SK-N-SH (cell line): ENCODE measurements around the gene C16orf74. TPM values are rescaled to one million over a fixed set of nuclear protein-coding genes. Genes with fewer than 3 reads are reported as not detected.

ENCODE experiments used
- CTCF ChIA-PET: fragments of 300-600, 350-600 bp; formaldehyde crosslinking; extraction: SDS; loops from one replicate; lab custom pipeline; 2021; lab: Yijun Ruan, JAX
- POLR2A ChIA-PET: fragments of 350-600 bp; sonication (Branson Sonifier 250); formaldehyde crosslinking; extraction: SDS; loops from one replicate; lab custom pipeline; 2020; ENCODE audit warnings: antibody characterized with exemption, inconsistent platforms; lab: Yijun Ruan, JAX
- DNase-seq: peaks from one replicate; pipeline ENCODE4 v3.0.0; 2012
- H2AFZ ChIP-seq: fragments of 200-600 bp; sonication (generic); 2 replicates; pipeline ENCODE4 v1.8.1; 2016; ENCODE audit warnings: antibody characterized with exemption, mild to moderate bottlenecking, low read depth
- H3F3A ChIP-seq: fragments of 200-600 bp; sonication (generic); replicated peaks from 2 replicates; pipeline ENCODE3; 2016; ENCODE audit warnings: antibody characterized with exemption, mild to moderate bottlenecking; ENCODE audit not compliant: insufficient read depth
- H3K27ac ChIP-seq, 2 experiments: fragments of 200-500 bp in 1 of 2; fragments of 200-600 bp in 1 of 2; sonication (Bioruptor generic) in 1 of 2; sonication (generic), shearing (Covaris generic) in 1 of 2; 2 replicates each; pipeline versions ENCODE4 v1.5.1 to v1.6.1; 2014 to 2016; ENCODE audit warnings: low read depth in 2 of 2, inconsistent platforms in 1 of 2, low read length in 1 of 2, mild to moderate bottlenecking in 1 of 2, mixed read lengths in 1 of 2
- H3K27me3 ChIP-seq: fragments of 200-600 bp; sonication (generic), shearing (Covaris generic); 2 replicates; pipeline ENCODE4 v1.6.1; 2016; ENCODE audit warnings: mixed run types; ENCODE audit not compliant: insufficient read depth
- H3K36me3 ChIP-seq, 2 experiments: fragments of 200-500 bp in 1 of 2; fragments of 200-600 bp in 1 of 2; sonication (Bioruptor generic) in 1 of 2; sonication (generic) in 1 of 2; replicated peaks in 1 of 2; 2 replicates each; pipeline versions ENCODE3 to v1.5.1; 2014 to 2016; ENCODE audit warnings: low read length in 1 of 2, mild to moderate bottlenecking in 1 of 2; ENCODE audit not compliant: insufficient read depth in 2 of 2, control insufficient read depth in 1 of 2
- H3K4me1 ChIP-seq, 2 experiments: fragments of 200-500 bp in 1 of 2; fragments of 200-600 bp in 1 of 2; sonication (Bioruptor generic) in 1 of 2; sonication (generic), shearing (Covaris generic) in 1 of 2; 2 replicates each; pipeline versions ENCODE4 v1.5.1 to v1.6.1; 2014 to 2016; ENCODE audit warnings: low read depth in 1 of 2, low read length in 1 of 2, mixed run types in 1 of 2; ENCODE audit not compliant: insufficient read depth in 2 of 2, control insufficient read depth in 1 of 2
- H3K4me2 ChIP-seq: fragments of 200-600 bp; sonication (generic), shearing (Covaris generic); 2 replicates; pipeline ENCODE4 v1.6.1; 2017; ENCODE audit warnings: mixed run types
- H3K4me3 ChIP-seq, 2 experiments: fragments of 200-500 bp in 1 of 2; fragments of 200-600 bp in 1 of 2; sonication (Bioruptor generic) in 1 of 2; sonication (generic), shearing (Covaris generic) in 1 of 2; 2 replicates each; pipeline versions ENCODE4 v1.5.1 to v1.8.1; 2014 to 2016; ENCODE audit warnings: low read depth in 2 of 2, inconsistent platforms in 1 of 2, low read length in 1 of 2, mild to moderate bottlenecking in 1 of 2, mixed read lengths in 1 of 2, moderate library complexity in 1 of 2
- H3K79me2 ChIP-seq: fragments of 200-600 bp; sonication (generic); 2 replicates; pipeline ENCODE4 v1.8.1; 2017; ENCODE audit warnings: mild to moderate bottlenecking; ENCODE audit not compliant: insufficient read depth
- H3K9ac ChIP-seq: fragments of 200-600 bp; sonication (generic); 2 replicates; pipeline ENCODE4 v1.6.1; 2017; ENCODE audit warnings: mixed run types
- H3K9me2 ChIP-seq: fragments of 200-600 bp; sonication (generic); 2 replicates; pipeline ENCODE4 v1.6.1; 2017; ENCODE audit warnings: mixed run types
- H3K9me3 ChIP-seq: fragments of 200-600 bp; sonication (generic); 2 replicates; pipeline ENCODE4 v1.6.1; 2017; ENCODE audit warnings: mixed run types, mild to moderate bottlenecking, moderate library complexity
- H4K20me1 ChIP-seq: fragments of 200-600 bp; sonication (generic); 2 replicates; pipeline ENCODE4 v1.6.1; 2017; ENCODE audit warnings: mild to moderate bottlenecking, mixed run types; ENCODE audit not compliant: insufficient read depth
- CHD2 ChIP-seq: fragments of 150-350 bp; IDR thresholded peaks from 2 replicates; pipeline ENCODE4 v1.6.1; 2018; ENCODE audit warnings: low read length; ENCODE audit not compliant: partially characterized antibody
- ELF1 ChIP-seq: IDR thresholded peaks from 2 replicates; pipeline ENCODE4 v1.4.0; 2012
- EP300 ChIP-seq, 2 experiments: IDR thresholded peaks; 2 replicates each; pipeline versions ENCODE4 v1.4.0 to v1.6.1; 2012; ENCODE audit warnings: borderline replicate concordance in 1 of 2, low read depth in 1 of 2, low read length in 1 of 2
- EZH2phosphoT487 ChIP-seq: fragments of 200-600 bp; sonication (generic); IDR thresholded peaks from 2 replicates; pipeline ENCODE4 v1.6.1; 2017; ENCODE audit warnings: low read depth, mixed run types, mild to moderate bottlenecking, antibody characterized with exemption, moderate library complexity, borderline replicate concordance
- FOXJ3 ChIP-seq: sonication (generic); formaldehyde crosslinking; IDR thresholded peaks from 2 replicates; pipeline ENCODE4 v1.5.1; 2020; ENCODE audit warnings: mild to moderate bottlenecking, missing genetic modification reagents
- GABPA ChIP-seq: IDR thresholded peaks from 2 replicates; pipeline ENCODE4 v1.4.0; 2012; ENCODE audit warnings: low read depth, mild to moderate bottlenecking
- JUND ChIP-seq: IDR thresholded peaks from 2 replicates; pipeline ENCODE4 v1.4.0; 2012
- MAX ChIP-seq: IDR thresholded peaks from 2 replicates; pipeline ENCODE4 v1.4.0; 2012; ENCODE audit warnings: low read depth
- MEF2A ChIP-seq: IDR thresholded peaks from 2 replicates; pipeline ENCODE4 v1.4.0; 2012; ENCODE audit warnings: low read depth, borderline replicate concordance
- MXI1 ChIP-seq: IDR thresholded peaks from 2 replicates; pipeline ENCODE4 v1.6.1; 2012; ENCODE audit warnings: mild to moderate bottlenecking, low read depth, low read length, improper control_type of control experiment
- NFIC ChIP-seq: IDR thresholded peaks from 2 replicates; pipeline ENCODE4 v1.4.0; 2012; ENCODE audit warnings: borderline replicate concordance
- NRF1 ChIP-seq: IDR thresholded peaks from 2 replicates; pipeline ENCODE4 v1.6.1; 2012; ENCODE audit warnings: low read depth, mild to moderate bottlenecking, low read length
- POLR2AphosphoS5 ChIP-seq: IDR thresholded peaks from 2 replicates; pipeline ENCODE4 v1.6.1; 2012; ENCODE audit warnings: low read depth, low read length
- RAD21 ChIP-seq: IDR thresholded peaks from 2 replicates; pipeline ENCODE4 v1.6.1; 2012; ENCODE audit warnings: mild to moderate bottlenecking, low read length
- RFX5 ChIP-seq: IDR thresholded peaks from 2 replicates; pipeline ENCODE4 v1.6.1; 2012; ENCODE audit warnings: mild to moderate bottlenecking, improper control_type of control experiment, low read length
- RXRA ChIP-seq: IDR thresholded peaks from 2 replicates; pipeline ENCODE4 v1.4.0; 2012; ENCODE audit warnings: low read depth, mild to moderate bottlenecking, borderline replicate concordance
- SIN3A ChIP-seq: IDR thresholded peaks from 2 replicates; pipeline ENCODE4 v1.6.1; 2012; ENCODE audit warnings: low read depth, mild to moderate bottlenecking, low read length, moderate library complexity, borderline replicate concordance
- SMC3 ChIP-seq: IDR thresholded peaks from 2 replicates; pipeline ENCODE4 v1.6.1; 2012; ENCODE audit warnings: low read depth, low read length, improper control_type of control experiment
- ZBTB33 ChIP-seq: IDR thresholded peaks from 2 replicates; pipeline ENCODE4 v1.4.0; 2012; ENCODE audit warnings: low read depth, borderline replicate concordance
- WGBS: methylation state at CpG from one replicate; pipeline ENCODE4 v1.1.6; 2017; ENCODE audit warnings: low lambda C conversion rate; 5-methylcytosine and 5-hydroxymethylcytosine counted together
- polyA plus RNA-seq, 3 experiments: library from polyadenylated mRNA; depleted of rRNA; stranded (reverse); fragments of >200 nt; gene quantifications; 2 replicates each; pipeline ENCODE4 v1.2.3, GENCODE V29; 2012
- TF ChIP-seq, protein P1 (sequence below): fragments of 200-600 bp; sonication (generic); IDR thresholded peaks from 2 replicates; pipeline ENCODE4 v1.6.1; 2017; ENCODE audit warnings: antibody characterized with exemption, mild to moderate bottlenecking, moderate library complexity
- TF ChIP-seq, protein P2 (sequence below): IDR thresholded peaks from 2 replicates; pipeline ENCODE4; 2012

Gene C16orf74
- polyA plus RNA-seq, 1 of the 3 experiments (the other 2 are of a cell fraction) = 27.2 TPM

GRCh38 chr16:85689285-85689949, 61.5 kb downstream of the C16orf74 start:
- H3K4me1 ChIP-seq = peaks cover 0 to 2% of the 10 kb centered on the region in 2 experiments; a peak in 1 of 4 replicates
- CTCF ChIA-PET = interaction anchor here (0.9 to 1.8 kb wide), 5 partner anchors 11 to 32 kb away, joined by 3 to 7 read pairs (median 4); no protein-coding TSS in a partner anchor
- TF ChIP-seq JUND (no peak), EZH2phosphoT487 (no peak), CHD2 (no peak), FOXJ3 (CRISPR knock-in tag) (no peak), SMC3 (no peak)
- TF ChIP-seq, protein P1, sequence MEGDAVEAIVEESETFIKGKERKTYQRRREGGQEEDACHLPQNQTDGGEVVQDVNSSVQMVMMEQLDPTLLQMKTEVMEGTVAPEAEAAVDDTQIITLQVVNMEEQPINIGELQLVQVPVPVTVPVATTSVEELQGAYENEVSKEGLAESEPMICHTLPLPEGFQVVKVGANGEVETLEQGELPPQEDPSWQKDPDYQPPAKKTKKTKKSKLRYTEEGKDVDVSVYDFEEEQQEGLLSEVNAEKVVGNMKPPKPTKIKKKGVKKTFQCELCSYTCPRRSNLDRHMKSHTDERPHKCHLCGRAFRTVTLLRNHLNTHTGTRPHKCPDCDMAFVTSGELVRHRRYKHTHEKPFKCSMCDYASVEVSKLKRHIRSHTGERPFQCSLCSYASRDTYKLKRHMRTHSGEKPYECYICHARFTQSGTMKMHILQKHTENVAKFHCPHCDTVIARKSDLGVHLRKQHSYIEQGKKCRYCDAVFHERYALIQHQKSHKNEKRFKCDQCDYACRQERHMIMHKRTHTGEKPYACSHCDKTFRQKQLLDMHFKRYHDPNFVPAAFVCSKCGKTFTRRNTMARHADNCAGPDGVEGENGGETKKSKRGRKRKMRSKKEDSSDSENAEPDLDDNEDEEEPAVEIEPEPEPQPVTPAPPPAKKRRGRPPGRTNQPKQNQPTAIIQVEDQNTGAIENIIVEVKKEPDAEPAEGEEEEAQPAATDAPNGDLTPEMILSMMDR = no peak
- TF ChIP-seq, all 33 proteins: peak for 0
- Histone ChIP-seq H3K4me3 (peak overlapping the region; percentile 41 to 49; a peak in 3 of 4 replicates), H3K4me2 (peak overlapping the region; percentile 64), H4K20me1 (no peaks in the 10 kb centered on the region), H3K27me3 (no peaks in the 10 kb centered on the region), H3K79me2 (peaks cover 21% of the 10 kb centered on the region; the same call in 1 of the 2 replicates), H3K36me3 (no peaks in the 10 kb centered on the region), H3K27ac (no peak overlapping the region), H3K9me3 (no peaks in the 10 kb centered on the region), H3K9me2 (no peaks in the 10 kb centered on the region), H3F3A (peaks cover 6% of the 10 kb centered on the region), H2AFZ (peak overlapping the region; percentile 93), H3K9ac (no peak overlapping the region)
- 46% methylated on average over 27 of the region's 27 CpGs for WGBS
- POLR2A ChIA-PET = interaction anchor here (0.6 to 1.4 kb wide), 2 partner anchors 13 to 73 kb away, joined by 3 read pairs; no protein-coding TSS in a partner anchor
- no peak for DNase-seq

DNA sequence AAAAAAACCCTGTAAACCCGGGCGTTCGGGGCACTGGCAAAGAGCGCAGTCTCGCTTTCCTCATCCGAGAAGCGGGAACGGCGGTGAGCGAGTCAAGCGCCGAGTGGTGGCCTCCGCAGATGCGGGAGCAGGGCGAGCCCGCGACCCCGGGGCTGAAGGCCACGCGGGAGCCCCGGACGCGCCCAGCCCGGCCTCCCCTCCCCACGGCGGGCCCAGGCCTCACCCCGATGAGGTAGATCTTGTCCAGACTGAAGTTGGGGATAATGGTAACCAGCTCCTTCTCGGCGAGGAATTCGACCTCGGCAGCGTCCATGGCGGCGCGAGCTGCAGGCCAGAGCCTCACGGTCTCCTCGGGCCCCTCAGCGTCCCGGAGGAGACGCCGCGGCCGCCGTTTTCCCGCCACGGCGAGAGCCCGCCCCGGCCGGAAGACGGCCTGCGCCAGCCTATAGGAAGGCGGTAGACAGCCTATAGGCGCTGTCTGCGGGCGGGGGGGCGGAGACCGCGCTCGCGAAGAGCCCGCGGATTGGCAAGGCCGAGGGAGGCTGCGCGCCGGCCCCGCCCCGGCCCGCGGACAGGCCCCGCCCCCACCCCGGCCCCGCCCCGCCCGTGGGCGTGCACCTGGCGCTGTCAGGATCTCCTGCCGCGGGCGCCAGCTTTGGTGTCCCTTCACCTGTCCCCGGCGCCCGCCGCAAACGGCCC, 62.2 kb downstream of the C16orf74 start, which contains the start of gene GINS2:
Gene GINS2 (minus strand): TSS at position 369 of the 699 bp plus-strand sequence. CDS start 56 bp downstream, at position 313.
- peak within 1 kb of the TSS; percentile 75 for H3K9ac ChIP-seq
- POLR2A ChIA-PET = interaction anchor here (1.4 kb wide), 1 partner anchor 12 kb away, joined by 3 read pairs; no protein-coding TSS in a partner anchor
- peaks cover 6% of the 10 kb centered on the region for H3F3A ChIP-seq
- no peaks in the 10 kb centered on the region for H3K9me2 ChIP-seq
- no peaks in the 10 kb centered on the region for H3K9me3 ChIP-seq
- H3K4me3 ChIP-seq = peak within 1 kb of the TSS; percentile 58 to 87
- H3K27ac ChIP-seq = no peak within 1 kb of the TSS
- peaks cover 21% of the 10 kb centered on the region; the same call in 1 of the 2 replicates for H3K79me2 ChIP-seq
- H4K20me1 ChIP-seq = no peaks in the 10 kb centered on the region
- peak; percentile 99 for DNase-seq
- H2AFZ ChIP-seq = peak within 1 kb of the TSS; percentile 93
- H3K27me3 ChIP-seq = no peaks in the 10 kb centered on the region
- H3K4me2 ChIP-seq = peak within 1 kb of the TSS; percentile 94
- H3K36me3 ChIP-seq = no peaks in the 10 kb centered on the region
- CTCF ChIA-PET = interaction anchor here (0.9 to 1.8 kb wide), 6 partner anchors 10 to 32 kb away, joined by 3 to 7 read pairs (median 4); no protein-coding TSS in a partner anchor
- peaks cover 0 to 2% of the 10 kb centered on the region in 2 experiments; a peak in 1 of 4 replicates for H3K4me1 ChIP-seq
- WGBS = 2% methylated on average over 10 of the region's 86 CpGs
- TF ChIP-seq CHD2 (peak; percentile 58), FOXJ3 (CRISPR knock-in tag) (no peak), MEF2A (no peak), ELF1 (no peak; the same call in 1 of the 2 replicates), ZBTB33 (no peak), MXI1 (0 out of 2 replicates have a peak, but pooled peaks have one; percentile 34), RAD21 (no peak), EP300 (IDR thresholded peaks at IDR 0.05; ENCODE audit: borderline replicate concordance in 1 of 2, low read depth in 1 of 2, low read length in 1 of 2) (no peak), POLR2AphosphoS5 (no peak), NRF1 (peak; percentile 44; the same call in 1 of the 2 replicates), SIN3A (no peak), RXRA (no peak), MAX (peak; percentile 48; the same call in 1 of the 2 replicates), RFX5 (no peak), GABPA (peak; percentile 72), NFIC (no peak)
- TF ChIP-seq, protein P2, sequence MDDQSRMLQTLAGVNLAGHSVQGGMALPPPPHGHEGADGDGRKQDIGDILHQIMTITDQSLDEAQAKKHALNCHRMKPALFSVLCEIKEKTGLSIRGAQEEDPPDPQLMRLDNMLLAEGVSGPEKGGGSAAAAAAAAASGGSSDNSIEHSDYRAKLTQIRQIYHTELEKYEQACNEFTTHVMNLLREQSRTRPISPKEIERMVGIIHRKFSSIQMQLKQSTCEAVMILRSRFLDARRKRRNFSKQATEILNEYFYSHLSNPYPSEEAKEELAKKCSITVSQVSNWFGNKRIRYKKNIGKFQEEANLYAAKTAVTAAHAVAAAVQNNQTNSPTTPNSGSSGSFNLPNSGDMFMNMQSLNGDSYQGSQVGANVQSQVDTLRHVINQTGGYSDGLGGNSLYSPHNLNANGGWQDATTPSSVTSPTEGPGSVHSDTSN = no peak; the same call in 1 of the 2 replicates
